Coronary artery (tissue), 2 donors: Measurements from ENCODE around the gene ANKRD65.

Source experiments
- DNase-seq: peaks from one replicate; pipeline ENCODE4 v3.0.0-alpha.2; 2017; ENCODE audit warnings: low spot score
- H3K27ac ChIP-seq, 2 donors: fragments of 200-600 bp; sonication (generic); one replicate each; pipeline ENCODE4 v1.5.1; 2016 to 2019
- H3K4me3 ChIP-seq: fragments of 200-600 bp; sonication (generic); 2 replicates; pipeline ENCODE4 v1.5.1; 2016; ENCODE audit warnings: mild to moderate bottlenecking, moderate library complexity
- CTCF ChIP-seq: fragments of 200-600 bp; sonication (generic); IDR thresholded peaks from one replicate; pipeline ENCODE4 v1.5.1; 2019; ENCODE audit warnings: antibody characterized with exemption

The ANKRD65 gene

GRCh38 chr1:1437033-1437903 is 16.2 kb upstream of the ANKRD65 start:
- no peak for DNase-seq
- no peak overlapping the region for H3K27ac ChIP-seq
- H3K4me3 ChIP-seq = peak overlapping the region; percentile 72

GRCh38 chr1:1436630-1437032 is 15.6 kb upstream of the ANKRD65 start:
- peak overlapping the region; percentile 72 for H3K4me3 ChIP-seq
- no peak overlapping the region for H3K27ac ChIP-seq
- DNase-seq = no peak
- TF ChIP-seq CTCF = no peak

More at GRCh38 chr1:1437033-1437903, 16.2 kb upstream of the ANKRD65 start:
- no peak for TF ChIP-seq CTCF

- no peak for TF ChIP-seq CTCF
- H3K27ac ChIP-seq = peak overlapping the region in 1 of 2 donors; percentile 88
Observed at GRCh38 chr1:1435911-1436629, 15.0 kb upstream of the ANKRD65 start.

DNA sequence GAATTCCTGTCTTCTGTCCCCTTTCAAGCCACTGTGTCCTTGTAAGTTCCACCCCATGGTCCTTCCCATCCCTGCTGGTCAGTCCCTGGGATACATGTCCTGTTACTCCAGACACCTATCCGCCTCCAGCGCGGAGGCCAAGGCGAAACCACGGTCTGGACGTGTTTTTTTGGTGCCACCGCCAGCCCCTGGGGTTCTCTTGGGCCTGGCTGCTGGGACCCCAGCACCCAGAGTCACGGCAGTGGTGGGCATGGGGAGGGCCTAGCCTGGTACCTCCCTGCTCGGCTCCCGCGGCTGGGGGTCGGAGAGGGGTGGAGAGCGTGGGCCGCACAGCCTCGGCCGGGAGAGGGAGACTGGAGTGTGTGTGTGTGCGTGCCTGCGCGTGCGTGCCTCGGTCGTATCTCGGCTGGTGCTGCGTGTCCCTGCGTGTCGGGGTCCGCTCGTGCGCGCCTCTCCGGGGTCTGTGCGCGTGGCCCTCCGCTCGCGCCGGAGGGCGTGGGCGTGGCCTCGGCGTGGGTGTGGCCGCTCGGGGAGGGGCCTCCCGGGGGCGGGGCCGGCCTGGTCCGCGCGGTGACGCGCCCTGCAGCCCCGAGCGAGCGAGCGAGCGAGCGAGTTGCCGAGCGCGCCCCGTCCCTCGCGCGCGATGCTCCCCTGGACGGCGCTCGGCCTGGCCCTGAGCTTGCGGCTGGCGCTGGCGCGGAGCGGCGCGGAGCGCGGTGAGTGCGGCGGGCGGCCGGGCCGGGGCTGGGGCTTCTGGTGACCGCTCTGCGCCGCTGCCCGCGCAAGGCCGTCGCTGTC is 14.2 kb upstream of the ANKRD65 start, which contains the start of gene VWA1:
Gene VWA1, plus strand, starts transcription at position 585 of the 798 bp plus-strand sequence. Its CDS starts 59 bp downstream, at position 644.
- DNase-seq = no peak
- Histone ChIP-seq H3K4me3 (peak within 1 kb of the TSS; percentile 72), H3K27ac (peak within 1 kb of the TSS; percentile 38 to 88)
- no peak for TF ChIP-seq CTCF

More at GRCh38 chr1:1435911-1436629, 15.0 kb upstream of the ANKRD65 start:
- DNase-seq = no peak
- H3K4me3 ChIP-seq = peak overlapping the region; percentile 72

- Histone ChIP-seq H3K27ac (peak overlapping the region; percentile 38 to 88), H3K4me3 (peak overlapping the region; percentile 72)
- DNase-seq = no peak
- no peak for TF ChIP-seq CTCF
Observed at GRCh38 chr1:1434824-1435105, 13.7 kb upstream of the ANKRD65 start.

GRCh38 chr1:1434131-1434823 is 13.2 kb upstream of the ANKRD65 start:
- Histone ChIP-seq H3K27ac (peak overlapping the region; percentile 38 to 88), H3K4me3 (peak overlapping the region; percentile 72)
- DNase-seq = no peak
- TF ChIP-seq CTCF = no peak
